Measurements from ENCODE around the gene POMP.
"Not testable (repeated sequence)": the region's sequence is repeated elsewhere in the genome, so short reads cannot be mapped to it uniquely, and the experiment has no call there.

POMP gene

DNA sequence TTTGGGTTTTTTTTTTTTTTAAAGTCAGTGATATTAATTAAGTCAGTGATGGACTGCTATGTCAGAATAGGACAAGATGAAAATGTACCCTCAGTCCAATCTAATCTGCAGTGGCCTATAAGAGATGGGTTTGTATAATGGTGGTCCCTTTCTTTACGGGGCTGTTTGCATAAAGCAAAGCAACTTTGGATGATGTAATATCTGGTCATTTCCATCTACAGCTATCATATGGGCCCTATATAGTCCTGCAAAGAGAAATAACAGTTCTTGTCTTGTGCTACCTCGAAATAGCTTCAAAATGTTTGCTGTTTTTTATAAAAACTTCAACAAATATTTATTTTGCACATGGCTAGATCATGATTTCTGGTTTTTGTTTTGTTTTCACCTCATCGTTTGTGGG, 20.2 kb upstream of the POMP start:
- DNase-seq, result no peak

DNA sequence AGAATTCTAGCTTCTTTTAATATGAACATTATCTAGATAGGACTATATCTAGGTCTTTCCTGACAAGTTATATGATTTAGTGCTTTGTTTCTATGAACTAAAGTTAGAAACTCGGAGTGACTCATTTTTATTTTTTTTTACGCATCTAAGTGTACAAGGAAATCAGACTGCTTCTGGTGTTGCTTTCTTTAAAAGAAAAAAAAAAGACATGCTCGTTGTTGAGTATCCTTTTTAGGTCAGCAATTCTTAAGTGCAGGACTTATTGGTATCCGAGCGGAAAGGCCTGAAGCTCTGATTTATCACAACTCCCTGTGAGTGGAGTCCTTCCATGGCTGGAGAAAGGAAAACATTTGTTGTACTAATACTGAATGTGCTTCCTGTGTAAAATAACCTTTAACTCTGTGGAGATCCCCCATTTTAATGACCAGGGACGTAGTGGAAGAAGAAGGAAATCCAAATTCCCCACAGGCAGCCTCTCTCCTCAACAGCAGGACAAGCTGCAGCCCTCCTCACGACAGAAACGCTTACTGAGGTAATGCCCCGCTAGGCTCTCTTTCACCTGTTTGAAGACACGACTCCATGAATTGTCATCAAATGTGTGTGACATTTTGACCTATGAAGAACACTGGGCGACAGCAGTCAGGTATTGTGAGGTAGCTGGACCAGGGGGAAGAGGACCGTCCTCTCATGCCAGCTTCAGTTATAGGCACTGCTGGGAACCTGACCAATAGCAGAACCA, 17.9 kb upstream of the POMP start:
- no peak for DNase-seq

GRCh38 chr13:28641600-28641926, 17.4 kb upstream of the POMP start:
- DNase-seq, result no peak

- no peak for DNase-seq
These were observed 8.6 kb upstream of the POMP start for GRCh38 chr13:28650284-28650683.

DNA sequence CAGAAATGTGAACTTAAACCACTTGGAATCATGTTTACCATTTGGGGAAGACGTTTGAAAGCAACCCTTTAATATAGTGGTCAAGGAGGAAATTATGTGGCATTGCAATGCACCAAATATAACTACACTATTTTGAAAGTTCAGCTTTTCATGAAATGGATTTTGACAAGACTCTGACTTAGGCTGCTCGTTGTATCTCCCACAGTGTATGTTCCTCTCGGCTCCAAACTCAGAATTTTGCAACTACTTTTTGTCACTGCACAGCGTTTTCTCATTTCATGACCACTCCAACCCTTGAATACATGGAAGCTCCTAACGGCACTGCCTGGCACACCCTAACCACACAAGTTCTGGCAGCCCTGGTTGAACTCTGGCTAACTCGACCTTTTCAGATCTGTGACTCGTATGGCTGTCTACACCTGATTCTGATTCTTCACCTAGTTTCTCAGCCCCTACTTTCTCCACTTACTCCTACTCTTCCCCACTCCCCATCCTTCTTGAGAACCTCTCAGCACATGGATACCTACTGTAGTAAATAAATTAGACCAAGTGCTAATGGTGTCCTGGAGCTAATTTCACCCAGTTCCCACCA, 7.0 kb upstream of the POMP start:
- DNase-seq, result no peak

DNA sequence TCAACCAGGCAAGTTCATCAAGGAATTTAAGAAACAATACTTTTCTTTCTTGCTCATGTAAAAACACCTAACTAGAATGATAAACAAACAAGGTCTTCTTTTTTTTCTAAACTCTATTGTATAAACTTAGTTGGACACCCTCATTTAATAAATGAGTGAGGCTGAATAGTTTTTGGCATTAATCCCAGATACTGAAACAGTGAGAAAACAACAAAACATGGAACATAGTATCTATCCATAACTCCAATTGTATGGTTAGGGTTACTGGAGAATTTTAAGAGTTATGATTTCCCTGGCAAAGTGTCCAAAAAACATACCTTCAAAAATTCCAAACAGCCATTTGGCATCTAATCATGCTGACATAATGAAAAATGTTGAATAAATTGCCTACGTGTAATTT, 5.8 kb upstream of the POMP start:
- no peak for DNase-seq

GRCh38 chr13:28654276-28654675, 4.7 kb upstream of the POMP start:
- DNase-seq, result no peak

DNA sequence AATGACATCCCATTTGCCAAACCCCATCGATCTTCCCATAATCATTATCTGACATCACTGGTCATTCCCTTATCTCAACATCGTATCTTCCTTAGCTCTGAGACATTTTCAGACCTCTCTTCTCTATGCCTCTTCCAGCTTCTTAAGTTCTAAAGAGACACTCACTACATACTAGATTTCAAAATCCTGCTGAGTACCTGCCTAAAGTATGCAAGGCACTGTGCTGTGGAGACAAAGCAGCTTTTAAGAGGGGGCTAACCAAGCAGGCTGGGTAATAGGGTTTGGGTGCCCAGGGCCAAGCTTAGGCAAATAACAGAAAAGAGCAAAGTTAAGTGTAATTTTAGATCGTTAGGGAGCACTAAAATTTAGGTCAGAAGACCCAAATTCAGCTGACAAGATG, 3.4 kb upstream of the POMP start:
- DNase-seq, result no peak

DNA sequence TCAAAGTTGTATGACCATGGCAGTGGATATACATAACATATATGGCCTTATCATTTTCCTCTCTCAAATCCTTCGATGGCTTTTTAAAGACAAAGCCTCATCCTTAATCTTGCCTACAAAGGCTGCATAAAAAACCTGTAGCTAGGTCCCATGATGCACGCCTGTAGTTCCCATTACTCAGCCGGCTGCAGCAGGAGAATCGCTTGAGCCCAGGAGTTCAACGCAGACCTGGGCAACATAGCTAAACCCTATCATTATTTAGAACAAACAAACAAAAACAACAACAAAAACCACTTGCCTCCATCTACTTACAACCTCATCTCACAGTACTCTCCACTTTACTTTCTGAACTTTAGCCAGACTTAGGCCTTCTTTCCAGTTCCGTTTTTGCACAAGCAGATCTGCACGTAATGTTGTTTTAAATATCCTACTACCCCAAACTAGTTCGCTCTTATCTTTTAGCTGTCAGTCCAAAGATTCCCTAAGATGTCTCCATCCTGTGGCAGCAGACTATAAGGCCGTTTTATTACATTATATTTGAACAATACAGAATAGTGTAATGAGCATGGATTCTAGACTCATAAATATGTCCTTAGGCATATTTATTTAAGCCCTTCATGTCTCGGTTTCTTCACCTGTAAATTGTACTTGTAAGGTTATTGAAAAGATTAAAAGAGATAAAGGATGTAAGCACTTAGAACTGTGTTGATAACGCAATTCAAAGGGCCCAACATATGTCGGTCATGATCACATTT, 969 bp upstream of the POMP start:
- DNase-seq, result no peak

- no peak for DNase-seq
These were observed 463 bp upstream of the POMP start for GRCh38 chr13:28658539-28658795.

DNA sequence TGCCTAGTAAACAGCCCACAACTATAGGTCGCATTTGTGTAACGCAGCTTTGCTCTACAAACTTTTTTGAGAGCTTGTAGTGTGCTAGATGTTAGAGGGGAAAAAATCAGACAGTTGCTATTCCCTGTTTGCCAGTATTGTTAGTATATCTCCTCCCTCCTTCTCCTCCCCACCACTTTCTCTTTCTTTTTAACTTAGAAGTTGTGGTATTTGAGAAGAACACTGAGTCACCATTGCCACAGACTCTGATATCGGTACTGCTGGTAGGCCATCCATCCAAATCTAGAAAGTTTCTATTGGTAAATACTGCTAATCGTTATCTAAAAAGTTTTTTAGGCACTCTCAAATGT, 666 bp downstream of the POMP start:
- no peak for DNase-seq

DNA sequence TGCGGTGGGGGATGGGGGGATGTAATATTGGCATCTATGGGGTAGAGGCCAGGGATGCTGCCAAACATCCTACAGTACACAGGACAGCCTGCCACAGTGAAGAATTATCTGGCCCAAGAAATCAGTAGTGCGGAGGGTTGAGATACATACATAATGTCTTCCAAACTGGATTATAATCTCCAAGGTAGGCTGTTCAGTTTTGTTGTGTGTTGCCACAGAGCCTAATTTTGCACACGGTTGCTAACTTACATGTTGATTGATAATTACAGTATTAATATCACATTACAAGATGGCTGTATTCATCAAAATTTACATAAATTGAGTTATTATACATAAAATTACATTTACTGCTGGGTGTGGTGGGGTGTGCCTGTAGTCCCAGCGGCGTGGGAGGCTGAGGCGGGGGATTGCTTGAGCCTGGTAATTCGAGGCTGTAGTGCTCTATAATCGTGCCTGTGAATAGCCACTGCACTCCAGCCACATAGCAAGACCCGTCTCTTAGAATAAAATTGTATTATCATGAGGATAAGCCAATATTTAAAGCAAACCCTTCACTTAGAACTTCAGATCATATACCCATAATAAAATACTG, 8.1 kb downstream of the POMP start:
- no peak for DNase-seq

DNA sequence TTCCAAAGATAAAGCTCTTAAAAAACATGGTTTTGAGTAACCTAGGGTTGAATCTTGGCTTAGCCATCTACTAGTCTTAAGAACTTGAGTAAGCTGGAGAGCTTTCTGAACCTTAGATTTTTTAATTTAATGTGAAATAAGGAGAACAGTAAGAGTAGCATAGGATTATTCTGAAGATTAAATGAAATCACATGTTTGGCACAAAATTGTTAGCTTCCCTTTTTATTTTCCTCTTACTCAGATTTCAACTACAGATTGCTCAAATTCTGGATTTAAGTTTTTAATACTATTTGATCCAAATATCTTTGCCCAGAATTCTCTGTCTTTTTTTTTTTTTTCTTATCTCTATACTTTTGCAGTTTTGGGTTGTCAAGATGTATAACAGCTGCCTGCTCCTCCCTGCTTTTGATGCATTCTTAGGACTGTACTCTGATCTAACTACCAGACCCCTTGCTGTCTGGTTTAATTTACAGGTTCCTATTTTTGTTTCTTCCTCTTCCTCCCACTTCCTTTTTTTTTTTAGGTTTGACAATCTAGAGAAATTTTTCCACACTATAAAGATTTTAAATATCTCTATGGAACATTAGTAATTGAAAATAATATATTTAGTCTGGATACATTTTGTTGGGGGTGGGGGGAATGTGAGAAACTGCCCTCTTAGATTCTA, 12.3 kb downstream of the POMP start:
- no peak for DNase-seq

DNA sequence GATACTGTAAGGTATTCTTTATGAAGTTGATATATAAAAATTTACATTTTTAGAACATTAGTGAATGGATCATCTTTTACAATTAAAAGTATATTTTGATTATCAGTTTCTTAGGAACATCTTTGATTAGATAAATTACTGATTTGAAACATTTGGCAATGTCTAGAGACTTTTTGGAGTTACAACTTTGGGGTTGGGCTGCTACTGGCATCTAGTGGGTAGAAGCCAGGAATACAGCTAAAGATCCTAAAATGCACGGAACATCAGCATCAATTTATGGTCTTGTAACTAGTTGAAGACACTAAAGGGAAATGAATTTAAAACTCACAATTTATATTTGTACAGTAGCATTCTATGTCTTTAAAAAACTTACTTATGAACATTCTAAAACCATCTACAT, 19.9 kb downstream of the POMP start:
- no peak for DNase-seq

- no peak for DNase-seq
These were observed 20.7 kb downstream of the POMP start for GRCh38 chr13:28679628-28680027.

GRCh38 chr13:28680541-28680940, 21.6 kb downstream of the POMP start:
- DNase-seq, result no peak

GRCh38 chr13:28683169-28683568, 24.2 kb downstream of the POMP start:
- DNase-seq, result not testable (repeated sequence)

GRCh38 chr13:28684257-28684656, 25.3 kb downstream of the POMP start:
- no peak for DNase-seq

- DNase-seq, result no peak
These were observed 26.2 kb downstream of the POMP start for GRCh38 chr13:28685114-28685513.

DNA sequence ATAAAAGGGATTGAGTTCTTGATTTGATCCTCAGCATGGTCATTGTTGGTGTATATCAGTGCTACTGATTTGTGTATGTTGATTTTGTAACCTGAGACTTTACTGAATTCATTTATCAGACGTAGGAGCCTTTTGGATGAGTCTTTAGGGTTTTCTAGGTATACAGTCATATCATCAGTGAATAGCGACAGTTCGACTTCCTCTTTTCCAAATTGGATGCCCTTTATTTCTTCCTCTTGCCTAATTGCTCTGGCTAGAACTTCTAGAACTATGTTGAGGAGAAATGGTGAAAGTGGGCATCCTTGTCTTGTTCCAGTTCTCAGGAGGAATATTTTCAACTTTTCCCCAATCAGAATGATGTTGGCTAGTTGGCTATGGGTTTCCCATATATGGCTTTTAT, 27.0 kb downstream of the POMP start:
- DNase-seq, result no peak

- DNase-seq, result not testable (repeated sequence)
These were observed 34.9 kb downstream of the POMP start for GRCh38 chr13:28693605-28694491.

GRCh38 chr13:28697441-28697840, 38.5 kb downstream of the POMP start:
- no peak for DNase-seq

DNA sequence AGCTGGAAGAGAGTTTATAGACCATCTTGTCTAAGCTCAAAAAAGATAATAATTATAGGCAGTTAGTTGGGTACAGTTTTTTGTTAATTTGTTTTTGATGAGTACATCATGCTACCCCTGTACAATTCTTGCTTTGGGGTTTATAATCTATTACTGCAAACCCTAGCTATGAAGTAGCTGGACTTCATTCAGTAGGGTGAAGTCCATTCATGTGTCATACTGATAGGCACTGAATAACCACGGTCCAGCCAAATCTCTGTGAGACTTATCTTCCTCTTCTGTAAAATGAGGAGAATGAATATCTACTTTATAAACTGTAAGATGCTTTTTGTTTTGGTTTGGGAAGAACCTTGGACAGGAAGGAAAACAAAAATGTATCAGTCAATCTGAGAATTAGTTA, 40.3 kb downstream of the POMP start:
- DNase-seq, result no peak
